SU-DHL-6 (cell line): ENCODE data around the gene KDM4E.

Experiments
- EZH2phosphoT487 ChIP-seq: fragments of 200-600 bp; sonication (generic), shearing (Covaris generic); conservative IDR thresholded peaks from 2 replicates; pipeline ENCODE4 v1.6.1; 2018; ENCODE audit warnings: mild to moderate bottlenecking, antibody characterized with exemption, low read length, moderate library complexity, mixed read lengths
- TF ChIP-seq, protein P1 (sequence below): fragments of 200-600 bp; sonication (generic); IDR thresholded peaks from one replicate; pipeline ENCODE4 v1.5.1; 2017; ENCODE audit warnings: antibody characterized with exemption, mild to moderate bottlenecking, low read length, moderate library complexity; ENCODE audit not compliant: insufficient read depth, poor library complexity, severe bottlenecking

GRCh38 chr11:95033051-95033450, 8.0 kb downstream of the KDM4E start:
- TF ChIP-seq, protein P1, sequence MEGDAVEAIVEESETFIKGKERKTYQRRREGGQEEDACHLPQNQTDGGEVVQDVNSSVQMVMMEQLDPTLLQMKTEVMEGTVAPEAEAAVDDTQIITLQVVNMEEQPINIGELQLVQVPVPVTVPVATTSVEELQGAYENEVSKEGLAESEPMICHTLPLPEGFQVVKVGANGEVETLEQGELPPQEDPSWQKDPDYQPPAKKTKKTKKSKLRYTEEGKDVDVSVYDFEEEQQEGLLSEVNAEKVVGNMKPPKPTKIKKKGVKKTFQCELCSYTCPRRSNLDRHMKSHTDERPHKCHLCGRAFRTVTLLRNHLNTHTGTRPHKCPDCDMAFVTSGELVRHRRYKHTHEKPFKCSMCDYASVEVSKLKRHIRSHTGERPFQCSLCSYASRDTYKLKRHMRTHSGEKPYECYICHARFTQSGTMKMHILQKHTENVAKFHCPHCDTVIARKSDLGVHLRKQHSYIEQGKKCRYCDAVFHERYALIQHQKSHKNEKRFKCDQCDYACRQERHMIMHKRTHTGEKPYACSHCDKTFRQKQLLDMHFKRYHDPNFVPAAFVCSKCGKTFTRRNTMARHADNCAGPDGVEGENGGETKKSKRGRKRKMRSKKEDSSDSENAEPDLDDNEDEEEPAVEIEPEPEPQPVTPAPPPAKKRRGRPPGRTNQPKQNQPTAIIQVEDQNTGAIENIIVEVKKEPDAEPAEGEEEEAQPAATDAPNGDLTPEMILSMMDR, result no peak
- TF ChIP-seq EZH2phosphoT487, result no peak
